ENCODE results near the gene TBC1D21.

The TBC1D21 gene

GRCh38 chr15:73909651-73910050, 36.3 kb downstream of the TBC1D21 start:
- DNase-seq (ENCODE audit: low read depth): no peak

- no peak for DNase-seq (ENCODE audit: low read depth)
Observed at GRCh38 chr15:73910522-73911303, 37.3 kb downstream of the TBC1D21 start.

- no peak for DNase-seq (ENCODE audit: low read depth)
Observed at GRCh38 chr15:73912030-73912596, 38.7 kb downstream of the TBC1D21 start.

- no peak for DNase-seq (ENCODE audit: low read depth)
Observed at GRCh38 chr15:73914145-73914544, 40.8 kb downstream of the TBC1D21 start.

DNA sequence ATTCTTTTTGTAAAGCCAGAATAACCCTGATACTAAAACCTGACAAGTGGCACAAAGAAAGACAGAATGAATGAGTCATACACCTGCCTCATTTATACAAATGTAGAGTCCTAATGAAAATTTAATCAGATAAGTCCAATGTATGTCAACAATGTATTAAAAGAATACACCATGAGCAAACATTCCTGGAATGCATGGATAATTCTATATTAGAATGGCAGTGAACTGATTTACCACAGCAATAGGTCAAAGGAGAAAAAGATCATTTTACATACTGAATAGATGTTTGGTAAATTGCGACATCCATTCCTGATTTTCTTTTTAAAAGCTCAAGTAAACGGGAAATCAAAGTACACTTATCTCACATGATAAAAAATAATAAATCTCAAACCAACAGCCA, 41.7 kb downstream of the TBC1D21 start:
- DNase-seq (ENCODE audit: low read depth): no peak

- DNase-seq (ENCODE audit: low read depth): no peak
Observed at GRCh38 chr15:73918784-73919183, 45.4 kb downstream of the TBC1D21 start.

DNA sequence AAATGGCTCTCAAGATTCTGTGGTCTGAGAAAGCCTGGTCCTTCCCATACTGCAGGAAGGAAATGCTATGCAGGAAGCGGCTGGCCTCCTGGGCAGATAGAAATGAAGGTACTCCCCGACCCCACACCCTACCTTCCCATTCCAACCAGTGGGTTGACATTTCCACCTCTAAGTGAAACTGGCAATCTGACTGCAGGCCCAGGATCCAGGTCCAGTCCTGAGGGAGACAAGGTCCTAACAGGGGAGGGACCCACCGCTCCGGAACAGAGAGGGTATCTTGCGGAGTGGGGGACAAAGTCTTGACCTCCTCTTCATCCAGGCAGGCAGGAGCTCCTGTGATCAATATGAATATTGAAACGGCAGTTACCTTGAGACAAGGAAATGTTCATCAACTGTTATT, 46.3 kb downstream of the TBC1D21 start:
- no peak for DNase-seq (ENCODE audit: low read depth)

DNA sequence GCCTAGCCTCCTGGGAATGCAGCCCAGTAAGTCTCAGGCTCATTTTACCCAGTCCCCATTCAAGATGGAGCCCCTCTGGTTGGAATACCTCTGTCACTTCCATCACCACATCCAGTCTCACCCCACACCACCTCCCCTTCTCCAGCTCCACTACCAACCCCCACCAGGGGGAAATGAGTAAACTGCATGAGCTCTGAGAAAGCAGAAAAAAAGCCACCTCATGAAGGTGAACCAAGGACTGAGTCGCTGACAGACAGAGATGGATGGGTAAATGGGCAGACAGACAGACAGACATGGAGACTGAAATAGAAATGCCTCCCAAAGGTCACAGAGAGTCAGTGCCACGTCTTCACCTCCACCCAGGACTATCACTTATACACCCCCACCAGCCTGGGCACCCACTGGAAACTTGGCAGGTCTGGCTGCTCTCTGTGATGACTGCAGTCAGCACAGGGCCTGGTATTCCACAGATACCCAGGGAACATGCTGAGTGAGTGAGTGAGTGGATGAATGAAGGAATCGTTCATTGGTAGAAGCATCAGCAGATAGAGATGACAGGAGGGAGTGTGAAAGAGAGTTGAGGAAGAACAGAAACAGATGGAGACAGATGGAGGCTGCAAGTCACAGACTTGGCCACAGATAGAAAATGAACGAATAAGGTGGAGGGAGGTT, 48.0 kb downstream of the TBC1D21 start:
- no peak for DNase-seq (ENCODE audit: low read depth)

GRCh38 chr15:73922186-73923151, 49.1 kb downstream of the TBC1D21 start:
- DNase-seq (ENCODE audit: low read depth): no peak

- no peak for DNase-seq (ENCODE audit: low read depth)
Observed at GRCh38 chr15:73923156-73923487, 49.8 kb downstream of the TBC1D21 start.

- no peak for DNase-seq (ENCODE audit: low read depth)
Observed at GRCh38 chr15:73923488-73924164, 50.3 kb downstream of the TBC1D21 start.

DNA sequence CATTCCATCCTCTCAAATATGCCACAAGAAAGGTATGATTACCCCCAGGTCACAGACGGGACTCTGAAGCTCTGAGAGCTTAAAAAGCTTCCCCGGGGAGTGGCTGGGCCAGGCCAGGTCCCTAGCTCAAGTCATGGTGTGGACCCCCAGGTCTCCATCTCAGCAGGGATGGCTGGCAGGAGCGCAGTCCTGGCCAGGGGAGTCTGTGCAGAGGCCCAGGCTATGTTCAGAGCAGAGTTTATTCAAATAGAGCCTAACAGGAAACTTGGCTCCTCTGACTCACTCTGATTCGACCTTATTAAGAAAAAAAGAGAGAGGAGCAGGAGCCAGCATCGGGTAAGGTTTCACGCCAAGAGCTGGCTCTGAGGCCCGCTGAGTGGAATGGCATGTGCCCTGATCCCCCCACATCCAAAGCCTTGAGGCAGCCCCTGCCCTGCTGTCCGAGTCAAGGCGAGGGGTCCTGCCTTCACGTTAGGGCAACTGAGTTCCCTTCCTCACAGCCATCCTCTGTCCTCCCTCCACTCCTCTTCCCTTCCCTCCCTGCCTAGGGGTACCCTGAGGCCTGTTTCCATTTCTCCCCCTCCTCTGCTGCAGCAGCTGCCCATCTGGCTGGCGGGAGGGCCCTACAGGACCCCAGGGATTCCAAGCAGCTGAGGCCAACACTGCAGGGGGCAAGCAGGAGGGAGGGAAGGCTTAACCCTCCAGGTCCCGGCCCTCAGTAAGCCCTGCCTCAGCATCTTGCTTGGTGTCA, 51.0 kb downstream of the TBC1D21 start:
- DNase-seq (ENCODE audit: low read depth): no peak

GRCh38 chr15:73925848-73926218, 52.5 kb downstream of the TBC1D21 start:
- DNase-seq (ENCODE audit: low read depth): no peak

DNA sequence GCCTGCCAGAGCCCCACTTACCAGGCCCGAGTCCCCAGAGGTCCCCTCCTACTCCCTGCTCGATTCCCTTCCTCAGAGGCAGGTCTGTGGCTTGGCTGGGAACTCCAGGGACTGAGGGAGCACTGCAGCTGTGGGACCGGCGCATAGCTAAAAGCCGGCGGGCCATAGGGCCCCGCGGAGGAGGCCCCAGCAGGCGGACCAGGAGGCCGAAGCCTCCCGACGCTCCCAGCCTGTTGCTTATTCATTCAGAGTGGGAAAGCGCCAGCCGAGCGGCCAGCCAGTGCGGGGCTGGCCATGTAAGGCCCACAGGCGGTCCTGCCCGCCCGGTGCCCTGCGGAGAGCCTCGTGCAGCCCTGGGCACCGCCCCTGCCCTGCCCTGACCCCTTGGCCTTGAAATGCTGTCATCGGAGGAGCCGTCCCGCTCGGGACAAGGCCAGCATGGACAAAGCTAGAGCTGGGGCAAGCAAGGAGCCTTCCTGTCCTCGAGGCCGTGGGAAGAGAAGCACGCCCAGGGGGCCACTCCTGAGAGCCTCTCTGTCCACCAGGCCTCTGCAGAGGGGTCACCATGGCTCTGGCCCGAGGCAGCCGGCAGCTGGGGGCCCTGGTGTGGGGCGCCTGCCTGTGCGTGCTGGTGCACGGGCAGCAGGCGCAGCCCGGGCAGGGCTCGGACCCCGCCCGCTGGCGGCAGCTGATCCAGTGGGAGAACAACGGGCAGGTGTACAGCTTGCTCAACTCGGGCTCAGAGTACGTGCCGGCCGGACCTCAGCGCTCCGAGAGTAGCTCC, 53.0 kb downstream of the TBC1D21 start, which contains the start of gene LOXL1:
LOXL1 (plus strand) TSS at position 244 of the 784 bp plus-strand sequence; CDS start at position 566, 322 bp downstream.
- DNase-seq (ENCODE audit: low read depth): no peak

DNA sequence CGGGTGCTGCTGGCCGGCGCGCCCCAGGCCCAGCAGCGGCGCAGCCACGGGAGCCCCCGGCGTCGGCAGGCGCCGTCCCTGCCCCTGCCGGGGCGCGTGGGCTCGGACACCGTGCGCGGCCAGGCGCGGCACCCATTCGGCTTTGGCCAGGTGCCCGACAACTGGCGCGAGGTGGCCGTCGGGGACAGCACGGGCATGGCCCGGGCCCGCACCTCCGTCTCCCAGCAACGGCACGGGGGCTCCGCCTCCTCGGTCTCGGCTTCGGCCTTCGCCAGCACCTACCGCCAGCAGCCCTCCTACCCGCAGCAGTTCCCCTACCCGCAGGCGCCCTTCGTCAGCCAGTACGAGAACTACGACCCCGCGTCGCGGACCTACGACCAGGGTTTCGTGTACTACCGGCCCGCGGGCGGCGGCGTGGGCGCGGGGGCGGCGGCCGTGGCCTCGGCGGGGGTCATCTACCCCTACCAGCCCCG, 53.7 kb downstream of the TBC1D21 start:
- DNase-seq (ENCODE audit: low read depth): peak; percentile 21

DNA sequence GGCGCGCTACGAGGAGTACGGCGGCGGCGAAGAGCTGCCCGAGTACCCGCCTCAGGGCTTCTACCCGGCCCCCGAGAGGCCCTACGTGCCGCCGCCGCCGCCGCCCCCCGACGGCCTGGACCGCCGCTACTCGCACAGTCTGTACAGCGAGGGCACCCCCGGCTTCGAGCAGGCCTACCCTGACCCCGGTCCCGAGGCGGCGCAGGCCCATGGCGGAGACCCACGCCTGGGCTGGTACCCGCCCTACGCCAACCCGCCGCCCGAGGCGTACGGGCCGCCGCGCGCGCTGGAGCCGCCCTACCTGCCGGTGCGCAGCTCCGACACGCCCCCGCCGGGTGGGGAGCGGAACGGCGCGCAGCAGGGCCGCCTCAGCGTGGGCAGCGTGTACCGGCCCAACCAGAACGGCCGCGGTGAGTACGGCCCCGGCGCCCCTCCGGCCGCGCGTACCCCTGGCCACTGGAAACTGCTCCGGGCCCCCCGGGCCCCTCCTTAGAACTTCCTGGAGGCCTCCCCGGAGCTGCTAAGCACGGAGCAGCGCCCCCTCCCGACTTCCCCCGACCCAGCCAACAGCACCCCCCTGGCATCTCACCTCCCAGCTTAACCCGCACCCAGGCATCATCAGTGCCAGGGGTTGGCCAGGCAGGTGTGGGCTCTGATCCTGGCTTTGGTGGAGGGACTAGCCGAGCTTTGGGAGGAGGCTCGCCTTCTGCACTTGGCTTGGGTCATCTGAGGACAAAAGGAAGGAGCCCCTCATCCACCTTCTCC, 54.3 kb downstream of the TBC1D21 start:
- DNase-seq (ENCODE audit: low read depth): peak; percentile 69

GRCh38 chr15:73928241-73928579, 54.8 kb downstream of the TBC1D21 start:
- no peak for DNase-seq (ENCODE audit: low read depth)

DNA sequence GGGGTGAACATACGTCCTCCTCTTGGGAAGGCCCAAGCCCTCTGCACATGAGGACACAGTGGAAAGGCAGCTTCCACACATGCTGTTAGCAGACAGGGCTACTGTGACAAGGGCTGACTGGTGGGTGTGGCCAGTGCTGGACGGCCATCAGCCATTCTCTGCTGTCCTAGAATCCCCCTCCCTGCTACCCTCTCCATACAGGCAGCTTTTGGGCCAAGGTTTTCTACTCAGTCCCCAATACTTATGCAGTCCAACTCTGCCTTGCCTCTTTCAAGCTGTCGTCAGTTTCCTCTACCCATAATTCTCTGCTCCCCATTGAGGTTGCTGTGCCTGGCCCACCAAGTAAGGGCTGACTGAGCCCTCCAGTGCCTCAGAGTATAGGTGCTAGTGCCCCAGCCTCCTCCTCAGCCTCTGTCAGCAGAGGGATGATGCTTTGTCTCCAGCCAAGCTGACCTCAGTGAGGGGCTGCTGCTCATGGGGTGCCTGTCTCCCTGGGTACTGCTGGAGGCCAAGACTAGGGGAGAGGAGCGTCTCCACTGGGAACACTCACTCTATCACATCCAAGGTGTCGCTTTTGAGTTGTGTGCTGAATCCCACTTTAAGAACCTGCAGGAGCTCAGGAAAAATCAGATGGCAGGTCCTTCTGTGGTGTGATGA, 55.7 kb downstream of the TBC1D21 start:
- no peak for DNase-seq (ENCODE audit: low read depth)

GRCh38 chr15:73930371-73930770, 57.0 kb downstream of the TBC1D21 start:
- DNase-seq (ENCODE audit: low read depth): no peak

Measured in stimulated activated CD4-positive, alpha-beta T cell treated with anti-CD3 and anti-CD28 coated beads, Interleukin-2, amount 100 ng/mL, for 4 hours (primary cell).